Measurements from ENCODE around the gene USP49.
"Not testable (repeated sequence)": the region's sequence is repeated elsewhere in the genome, so short reads cannot be mapped to it uniquely, and the experiment has no call there.

USP49 gene

DNA sequence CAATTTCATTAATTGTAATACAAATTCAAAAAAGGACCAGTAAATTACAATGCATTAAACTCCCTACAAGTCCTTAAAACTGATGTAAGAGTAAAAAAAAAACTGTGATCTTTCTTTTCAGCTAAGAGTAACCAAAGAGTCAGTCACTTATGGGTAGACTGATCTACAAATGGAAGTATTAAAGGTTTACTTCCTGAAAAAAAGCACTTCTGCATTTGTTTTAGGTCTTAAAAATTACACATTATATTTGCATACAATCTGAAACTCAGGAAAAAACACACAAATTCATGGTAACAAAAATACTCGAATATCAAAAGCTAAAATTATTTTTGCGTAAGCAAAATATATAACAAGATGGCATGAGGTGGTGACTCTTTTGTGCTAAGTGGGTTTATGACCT lies 23.5 kb downstream of the USP49 start:
- DNase-seq, result no peak

DNA sequence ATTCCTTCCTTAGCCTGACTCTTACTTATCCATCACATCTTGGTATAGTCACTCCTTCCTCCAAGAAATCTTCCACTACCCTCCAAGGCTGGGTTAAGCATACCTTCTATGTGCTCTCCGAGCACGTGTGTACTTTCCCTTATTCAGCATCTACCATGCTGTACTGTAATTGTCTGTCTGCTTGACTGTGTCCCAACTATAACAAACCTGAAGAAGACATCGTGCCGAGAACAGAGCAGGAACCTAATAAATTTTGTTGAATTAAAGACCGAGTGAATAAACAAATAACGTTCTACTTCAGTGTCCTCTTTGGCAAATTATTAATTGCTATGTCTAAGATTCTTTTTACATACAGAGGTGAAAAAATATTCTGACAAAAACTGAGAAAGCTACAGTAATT lies 35.8 kb downstream of the USP49 start:
- DNase-seq, result no peak

DNA sequence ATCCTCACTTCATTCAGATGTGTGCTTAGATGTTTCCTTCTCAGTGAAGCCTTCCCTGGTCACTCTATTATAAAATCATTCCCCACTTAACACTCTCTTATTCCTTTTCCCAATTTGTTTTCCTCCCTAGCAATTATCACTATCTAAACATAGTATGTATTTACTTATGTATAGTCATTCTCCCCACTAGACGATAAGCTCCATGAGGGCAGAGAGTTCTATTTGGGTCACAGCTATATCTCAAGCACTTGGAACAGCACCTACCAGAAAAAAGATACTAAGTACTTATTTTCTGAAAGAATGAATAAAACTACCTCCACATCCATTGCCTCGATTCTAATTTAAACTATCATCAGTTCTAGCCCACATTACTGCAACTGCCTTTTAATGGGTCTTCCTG lies 36.5 kb downstream of the USP49 start:
- no peak for DNase-seq

DNA sequence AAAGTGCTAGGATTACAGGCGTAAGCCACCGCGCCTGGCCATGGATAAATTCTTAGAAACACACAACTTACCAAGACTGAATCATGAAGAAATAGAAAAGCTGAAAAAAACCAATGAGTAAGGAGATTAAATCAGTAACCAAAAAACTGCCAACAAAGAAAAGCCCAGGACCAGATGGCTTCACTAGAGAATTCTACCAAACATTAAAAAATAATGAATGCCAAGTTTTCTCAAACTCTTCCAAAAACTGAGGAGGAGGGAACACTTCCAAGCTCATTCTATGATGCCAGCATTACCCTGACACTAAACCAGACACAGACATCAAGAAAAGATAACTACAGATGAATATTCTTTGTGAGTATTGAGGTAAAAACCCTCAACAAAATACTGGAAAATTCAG lies 44.3 kb downstream of the USP49 start:
- DNase-seq, result no peak

DNA sequence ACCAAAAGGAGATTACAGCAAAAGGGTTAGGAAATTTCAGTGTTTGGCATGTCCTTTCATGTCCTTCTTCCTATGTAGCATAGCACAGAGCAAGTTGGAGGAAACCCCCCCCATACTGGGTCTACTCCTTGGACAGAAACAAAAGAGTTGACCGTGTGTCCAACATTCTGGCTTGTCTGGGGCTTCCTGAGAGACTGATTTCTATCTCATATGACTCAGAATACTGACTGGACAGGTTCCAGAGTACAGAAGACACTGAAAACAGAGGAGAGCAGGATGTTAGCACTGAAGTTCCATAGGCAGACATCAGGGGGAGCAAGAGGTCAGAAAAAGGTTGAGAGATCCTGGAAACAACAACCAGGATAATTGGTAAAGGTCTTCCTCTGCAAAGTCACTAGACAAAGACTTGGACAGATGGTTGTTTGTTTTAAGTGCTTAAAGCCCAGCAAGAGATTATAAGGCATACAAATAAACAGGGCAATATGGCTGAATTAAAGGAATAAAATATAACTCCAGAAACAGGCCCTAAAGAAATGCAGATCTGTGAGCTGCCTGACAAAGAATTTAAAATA lies 48.4 kb downstream of the USP49 start:
- DNase-seq, result peak; percentile 13

DNA sequence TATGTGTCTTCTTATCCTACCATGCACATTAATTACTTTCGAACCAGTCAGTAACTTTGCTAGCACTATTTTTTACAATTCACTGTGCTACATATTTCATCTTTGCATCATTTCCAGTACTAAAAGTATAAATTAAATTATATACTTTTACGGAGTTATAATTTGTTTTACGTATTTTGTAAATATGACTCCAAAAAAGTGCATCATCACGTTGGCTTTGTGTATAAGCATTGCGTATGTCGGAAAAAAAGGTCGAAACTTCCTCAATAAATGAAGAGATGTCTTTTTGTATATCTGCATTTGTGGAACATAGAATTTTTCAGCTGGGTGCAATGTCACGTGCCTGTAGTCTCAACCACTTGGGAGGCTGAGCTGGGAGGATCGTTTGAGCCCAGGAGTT lies 52.0 kb downstream of the USP49 start:
- no peak for DNase-seq

DNA sequence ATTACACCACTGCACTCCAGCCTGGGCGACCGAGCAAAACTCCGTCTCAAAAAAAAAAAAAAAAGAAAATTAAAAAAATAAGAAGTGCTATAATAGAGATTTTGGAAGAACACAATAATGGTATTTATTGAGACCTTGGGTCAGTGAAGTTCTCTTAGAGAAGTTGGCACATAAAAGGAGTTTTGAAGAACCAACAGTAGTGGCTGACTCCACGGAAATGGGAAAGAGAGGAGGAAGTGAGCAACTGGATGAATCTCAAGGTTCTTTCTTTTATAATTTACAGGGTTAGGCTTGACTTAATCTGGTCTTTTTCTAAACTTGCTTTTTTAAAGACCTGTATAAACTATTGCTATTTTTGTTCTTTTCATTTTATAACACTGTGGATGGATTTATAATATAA lies 54.8 kb downstream of the USP49 start:
- DNase-seq, result no peak

DNA sequence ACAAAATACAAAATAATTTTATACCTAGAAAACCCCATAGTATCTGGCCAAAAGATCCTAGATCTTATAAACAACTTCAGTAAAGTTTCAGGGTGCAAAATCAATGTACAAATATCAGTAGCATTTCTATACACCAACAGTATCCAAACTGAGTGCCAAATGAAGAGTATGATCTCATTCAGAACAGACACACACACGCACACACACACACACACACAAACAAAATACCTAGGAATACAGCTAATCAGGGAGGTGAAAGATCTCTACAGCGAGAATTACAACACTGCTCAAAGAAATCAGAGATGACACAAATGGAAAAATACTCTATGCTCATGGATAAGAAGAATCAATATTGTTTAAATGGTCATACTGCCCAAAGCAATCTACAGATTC lies 58.5 kb downstream of the USP49 start:
- DNase-seq, result no peak

DNA sequence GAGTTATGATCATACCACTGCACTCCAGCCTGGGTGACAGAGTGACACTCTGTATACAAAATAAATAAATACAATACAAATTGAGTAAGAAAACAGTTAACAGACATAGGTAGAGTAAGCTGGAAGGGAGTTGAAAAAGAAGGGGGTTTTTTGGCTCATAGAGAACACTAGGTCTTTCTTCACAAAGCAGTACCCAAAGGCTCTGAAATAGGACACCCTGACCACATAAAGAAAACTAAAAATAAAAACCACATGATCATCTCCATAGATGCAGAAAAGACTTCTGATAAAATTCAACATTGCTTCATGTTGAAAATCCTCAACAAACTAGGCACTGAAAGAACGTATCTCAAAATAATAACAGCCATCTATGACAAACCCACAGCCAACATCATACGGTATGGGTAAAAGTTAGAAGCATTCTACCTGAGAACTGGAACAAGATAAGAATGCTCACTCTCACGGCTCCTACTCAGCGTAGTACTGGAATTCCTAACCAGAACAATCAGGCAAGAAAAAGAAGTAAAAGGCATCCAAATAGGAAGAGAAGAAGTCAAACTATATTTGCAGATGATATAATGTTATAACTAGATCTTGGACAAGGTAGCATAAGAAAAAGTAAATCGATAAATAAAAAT lies 59.0 kb downstream of the USP49 start:
- no peak for DNase-seq

DNA sequence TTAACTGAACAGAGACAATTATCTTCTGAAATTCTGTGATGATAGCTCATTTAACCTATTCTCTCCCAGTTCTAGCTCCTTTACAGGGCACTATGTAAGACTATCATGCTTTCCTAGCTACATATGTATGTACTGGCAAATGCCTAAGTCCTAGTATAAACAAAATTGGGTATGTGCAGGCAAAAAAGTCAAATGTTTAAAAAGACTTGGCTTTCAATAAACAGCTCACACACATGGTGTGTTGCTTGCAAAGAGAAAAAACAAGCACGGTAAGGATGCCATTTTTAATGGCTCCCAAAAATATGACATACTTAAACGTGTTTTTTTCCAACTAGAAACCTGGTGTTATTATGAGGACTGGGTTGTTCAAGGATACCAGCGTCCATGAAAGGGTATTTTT lies 62.9 kb downstream of the USP49 start:
- no peak for DNase-seq

DNA sequence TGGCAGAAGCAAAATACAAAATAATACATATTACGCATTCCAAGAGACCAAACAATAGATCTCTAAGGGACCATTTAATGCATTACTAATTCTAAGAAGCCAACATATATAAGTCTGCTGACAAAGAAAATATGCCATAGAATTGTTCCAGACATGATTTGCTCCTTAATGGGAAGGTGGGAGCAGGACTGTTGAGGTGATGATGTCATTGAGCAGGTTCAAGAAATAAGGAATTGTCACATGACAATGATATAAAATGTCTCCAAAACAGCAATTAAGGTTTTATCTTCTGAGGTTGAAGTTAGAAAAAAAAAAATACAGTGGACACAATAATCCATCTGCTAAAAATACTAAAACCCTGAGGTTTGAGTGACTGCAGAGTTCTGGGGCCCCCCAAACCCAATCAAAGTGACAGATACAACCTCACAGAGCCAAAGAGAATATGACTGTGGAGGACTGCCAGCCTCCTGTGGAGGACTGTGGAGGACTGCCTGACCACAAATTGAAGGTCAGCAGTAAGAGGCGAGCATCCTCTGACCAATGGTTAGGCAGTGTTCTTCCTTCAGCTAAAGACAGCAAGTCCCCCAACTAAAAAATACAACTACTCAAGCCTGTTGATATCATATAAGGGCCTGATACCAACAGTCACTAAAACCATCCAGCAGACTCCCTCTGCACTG lies 68.7 kb downstream of the USP49 start:
- DNase-seq, result no peak

DNA sequence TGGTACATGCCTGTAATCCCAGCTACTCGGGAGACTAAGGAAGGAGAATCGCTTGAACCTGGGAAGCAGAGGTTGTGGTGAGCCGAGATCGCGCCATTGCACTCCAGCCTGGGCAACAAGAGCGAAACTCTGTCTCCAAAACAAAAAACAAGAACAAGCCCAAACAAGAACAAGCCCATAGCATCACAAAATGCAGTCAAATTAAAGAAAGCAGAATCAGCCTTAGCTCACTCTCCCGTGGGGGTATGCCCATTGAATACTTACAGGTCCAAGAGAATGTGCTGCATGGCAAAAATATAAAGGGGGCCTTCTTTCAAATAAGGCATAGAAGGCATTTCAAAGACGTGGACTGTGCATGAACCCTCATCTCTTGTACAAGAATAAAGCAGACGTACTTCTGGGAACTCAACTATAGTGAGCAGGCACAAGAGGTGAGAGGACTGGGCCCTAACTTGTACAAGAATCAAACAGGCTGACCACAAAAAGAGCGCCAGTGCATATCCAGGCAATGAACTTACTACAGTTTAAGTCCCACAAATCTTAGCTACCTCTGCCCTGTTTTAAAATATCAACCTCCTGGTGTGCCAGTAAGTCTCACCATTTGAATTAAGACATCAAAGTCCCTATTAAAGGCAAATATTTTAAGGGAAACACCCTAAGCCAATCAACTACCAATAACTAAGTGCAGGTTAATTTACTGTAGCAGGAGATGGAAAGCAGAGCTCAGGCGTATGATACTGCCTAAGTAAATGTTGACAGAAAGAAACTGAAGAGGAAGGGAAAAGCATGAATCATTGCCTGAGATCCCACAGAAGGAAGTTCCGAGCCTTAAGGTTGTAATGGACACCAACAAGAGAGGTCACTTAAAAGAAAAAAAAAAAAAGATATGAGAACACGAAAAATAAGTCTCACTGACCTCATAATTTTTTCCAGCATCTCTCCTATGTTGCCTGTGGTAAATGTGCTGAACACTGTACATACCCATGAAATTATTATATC lies 70.3 kb downstream of the USP49 start:
- no peak for DNase-seq

DNA sequence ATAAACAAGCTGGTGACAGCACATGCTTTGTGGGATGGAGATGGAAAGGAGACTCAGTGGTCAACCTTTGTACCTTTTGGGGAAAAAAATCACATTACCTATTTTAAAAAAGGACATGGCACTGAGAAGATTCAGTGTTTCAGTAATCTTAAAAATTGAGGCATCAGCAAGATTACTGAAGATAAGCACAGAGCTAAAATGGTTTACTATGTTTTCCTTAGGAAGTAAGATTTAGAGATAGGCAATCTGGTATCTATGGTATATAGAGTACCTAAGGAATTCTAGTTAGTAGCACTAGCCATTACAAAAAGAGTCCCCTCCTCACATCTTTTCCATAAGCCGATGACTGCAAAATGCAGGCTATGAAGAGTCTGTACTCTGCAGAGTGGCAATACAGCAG lies 72.0 kb downstream of the USP49 start:
- DNase-seq, result no peak

DNA sequence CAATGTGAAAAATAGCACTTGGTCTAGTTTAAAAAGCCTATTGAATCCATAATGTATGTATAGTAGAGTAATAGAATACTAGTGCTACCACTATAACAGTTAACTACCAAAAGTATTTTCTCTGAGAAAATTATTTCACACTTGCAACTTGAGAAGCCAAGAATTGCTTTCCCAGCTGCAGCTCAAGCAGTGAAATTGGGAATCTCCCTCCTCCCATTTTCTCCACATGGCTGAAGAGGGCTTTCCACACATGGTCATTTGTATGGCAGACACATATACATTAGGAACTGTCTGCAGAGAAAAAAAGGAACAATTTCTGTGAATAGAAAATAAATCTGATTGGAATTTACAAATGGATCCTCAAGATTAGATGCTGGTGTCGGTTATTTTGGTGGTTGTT lies 73.2 kb downstream of the USP49 start:
- DNase-seq, result no peak

DNA sequence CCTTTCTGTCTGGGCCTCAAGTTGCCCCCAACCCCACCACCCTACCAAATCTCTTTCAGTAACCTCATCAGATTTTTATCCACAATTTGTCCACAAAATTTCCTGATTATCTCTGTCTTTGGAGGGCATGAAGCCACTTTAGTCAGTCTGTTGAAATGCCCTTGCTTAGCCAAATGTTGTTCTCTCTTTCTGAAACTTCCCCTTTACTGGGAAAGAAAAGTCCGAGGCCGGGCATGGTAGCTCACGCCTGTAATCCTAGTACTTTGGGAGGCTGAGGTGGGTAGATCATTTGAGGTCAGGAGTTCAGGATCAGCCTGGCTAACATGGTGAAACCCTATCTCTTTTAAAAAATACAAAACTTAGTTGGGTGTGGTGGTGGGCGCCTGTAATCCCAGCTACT lies 73.9 kb downstream of the USP49 start:
- DNase-seq, result no peak

DNA sequence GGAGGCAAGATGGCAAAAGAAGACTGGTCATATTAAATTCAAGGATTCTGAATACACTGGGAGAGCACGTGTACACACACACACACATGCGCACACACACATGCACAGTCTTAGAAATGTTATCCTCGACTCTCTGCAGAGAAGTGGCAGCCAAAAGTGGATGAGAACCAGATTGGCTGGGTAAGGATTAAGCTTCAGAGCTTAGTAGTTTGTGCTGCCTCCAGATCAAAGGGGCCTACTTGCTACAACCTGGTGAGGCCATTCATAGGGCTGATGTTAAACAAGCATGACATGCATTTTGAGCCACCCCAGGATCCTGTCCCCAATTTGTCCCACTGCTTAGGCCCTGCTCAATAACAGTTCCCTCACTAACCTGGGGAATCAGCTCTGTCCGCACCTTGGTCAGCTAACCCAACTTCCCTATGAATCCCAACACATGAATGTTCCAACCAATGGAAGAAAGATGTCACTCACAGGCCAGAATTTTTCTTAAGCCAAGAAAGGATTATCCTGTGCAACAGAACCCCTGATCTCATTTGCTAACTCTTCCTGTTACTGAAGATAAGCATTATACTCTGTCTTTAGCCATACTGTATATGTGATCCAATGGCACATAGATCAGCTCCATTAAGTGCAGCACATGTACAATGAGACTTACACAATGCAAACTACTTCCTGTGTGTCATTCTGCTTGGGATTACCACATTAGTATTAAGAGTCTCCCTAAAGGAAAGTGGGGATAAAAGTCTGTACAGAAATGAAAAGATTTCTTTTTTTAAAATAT lies 76.7 kb downstream of the USP49 start:
- no peak for DNase-seq

DNA sequence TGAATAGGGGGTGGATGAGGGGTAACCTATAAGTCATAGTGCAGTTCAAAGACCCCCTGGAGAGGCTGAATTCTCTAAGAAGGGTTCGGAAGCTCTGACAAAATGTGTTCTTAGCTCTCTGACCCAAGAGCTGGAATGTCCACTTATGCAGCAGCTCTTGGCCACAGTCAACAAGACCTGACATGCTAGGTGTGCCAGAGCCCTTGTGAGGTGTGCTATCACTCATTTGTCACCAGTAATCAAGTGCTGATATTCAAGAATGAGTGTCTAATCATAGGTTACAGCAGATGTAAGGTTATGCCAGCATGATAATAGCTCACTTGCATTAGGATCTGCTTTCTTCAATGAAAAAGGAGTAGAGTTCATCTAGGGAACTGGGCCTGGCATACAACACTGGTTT lies 79.6 kb downstream of the USP49 start:
- no peak for DNase-seq

DNA sequence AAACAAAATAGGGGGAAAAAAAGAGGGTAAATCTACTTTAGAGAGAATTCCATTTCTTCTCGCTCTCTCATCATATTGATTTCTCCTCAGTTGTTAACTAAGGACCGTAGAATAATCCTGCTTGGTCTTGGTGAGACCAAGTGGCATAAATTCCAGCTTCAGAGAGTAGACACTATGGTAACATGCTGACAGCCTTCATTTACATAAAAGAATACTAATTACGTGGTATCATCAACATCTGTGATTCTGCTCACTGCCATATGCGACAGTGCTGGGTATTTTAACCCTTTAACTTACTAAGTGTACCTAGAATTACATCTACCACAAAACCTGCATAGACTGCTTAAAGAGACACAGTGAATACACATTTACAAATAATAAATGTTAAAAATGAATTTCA lies 80.5 kb downstream of the USP49 start:
- DNase-seq, result no peak

DNA sequence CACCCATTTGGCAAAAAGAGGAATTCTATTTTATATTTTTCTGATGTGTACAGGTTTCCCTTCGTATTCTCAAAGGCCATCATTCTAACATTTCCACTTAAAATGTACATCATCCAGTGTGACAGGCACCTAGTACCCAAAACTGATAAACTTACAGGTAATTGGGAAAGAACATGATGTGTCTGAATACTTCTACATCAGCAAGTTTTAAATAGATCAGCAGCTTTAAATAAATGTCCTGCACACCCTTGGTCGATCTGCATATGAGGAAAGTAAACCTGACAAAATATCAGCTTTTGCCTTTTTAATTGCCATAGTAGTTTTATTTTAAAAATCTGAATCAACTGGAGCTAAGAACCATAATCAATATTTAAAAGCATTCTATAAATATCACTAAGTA lies 81.2 kb downstream of the USP49 start:
- DNase-seq, result no peak

DNA sequence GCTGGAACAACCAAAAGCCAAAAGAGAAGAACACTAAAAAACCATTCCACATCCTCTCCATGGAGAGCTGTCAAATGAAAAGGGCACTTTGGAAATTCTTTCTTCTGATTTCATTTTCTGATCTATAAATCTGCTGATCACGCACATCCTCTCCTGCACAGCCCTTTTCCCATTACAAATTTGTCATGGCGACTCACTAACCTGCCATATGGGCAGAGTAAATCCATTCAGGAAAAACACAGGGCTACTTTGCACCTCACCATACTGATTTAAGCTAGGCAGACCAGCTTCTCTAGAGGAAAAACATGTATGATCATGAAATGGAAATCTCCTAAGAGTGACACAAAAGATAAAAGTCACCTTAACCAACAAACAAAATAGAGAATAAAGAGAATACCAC lies 81.7 kb downstream of the USP49 start:
- no peak for DNase-seq

DNA sequence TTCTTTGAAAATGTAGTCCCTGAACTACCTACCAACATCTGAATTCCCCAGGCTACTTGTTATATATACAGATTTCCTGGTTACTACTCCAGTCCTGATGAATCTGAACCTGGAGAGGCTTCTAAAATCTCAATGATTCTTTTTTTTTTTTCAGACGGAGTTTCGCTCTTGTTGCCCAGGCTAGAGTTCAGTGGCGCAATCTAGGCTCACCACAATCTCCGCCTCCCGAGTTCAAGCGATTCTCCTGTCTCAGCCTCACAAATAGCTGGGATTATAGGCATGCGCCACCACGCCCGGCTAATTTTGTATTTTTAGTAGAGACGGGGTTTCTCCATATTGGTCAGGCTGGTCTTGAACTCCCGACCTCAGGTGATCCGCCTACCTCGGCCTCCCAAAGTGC lies 83.2 kb downstream of the USP49 start:
- DNase-seq, result not testable (repeated sequence)

DNA sequence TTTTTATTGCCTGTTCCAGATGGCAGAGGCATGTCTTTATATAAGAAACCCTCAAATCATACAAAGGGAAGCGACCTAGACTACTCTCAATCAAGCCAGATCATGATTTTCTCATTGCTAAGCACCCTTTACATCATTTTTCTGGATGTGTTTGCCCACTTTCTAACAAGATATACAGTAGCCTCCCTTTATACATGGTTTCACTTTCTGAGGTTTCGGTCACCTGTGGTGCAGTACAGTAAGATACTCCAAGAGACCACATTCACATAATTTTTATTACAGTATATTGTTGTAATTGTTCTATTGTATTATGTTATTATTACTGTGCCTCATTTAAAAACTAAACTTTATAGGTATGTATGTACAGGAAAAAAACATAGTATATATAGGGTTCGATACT lies 84.1 kb downstream of the USP49 start:
- no peak for DNase-seq

Data from DMS79 treated with DMSO at 0.1 percent for 48 hours (cell line).